ENCODE measurements around the gene CDK2AP2.

- no peak for TF ChIP-seq CTCF (IDR thresholded peaks at IDR 0.05; ENCODE audit: extremely low read depth in 1 of 2, insufficient read depth in 1 of 2, low read depth in 1 of 2, low read length in 2 of 2)
- no peak for TF ChIP-seq POLR2AphosphoS5 (IDR thresholded peaks at IDR 0.05; ENCODE audit: insufficient read depth, low read depth, low read length)
- no peak for TF ChIP-seq FOS (IDR thresholded peaks at IDR 0.05; ENCODE audit: borderline replicate concordance, insufficient read depth, low read length)
- no peak for TF ChIP-seq JUN (IDR thresholded peaks at IDR 0.05; ENCODE audit: borderline replicate concordance, insufficient read depth, insufficient read length, low read depth)
- TF ChIP-seq EZH2 (IDR thresholded peaks at IDR 0.05; ENCODE audit: borderline replicate concordance, low read depth, low read length, severe bottlenecking): no peak
Measured at GRCh38 chr11:67466962-67467771, 40.8 kb downstream of the CDK2AP2 start.

Measured in endothelial cell of umbilical vein (primary cell).